Fibroblast of mammary gland (primary cell): ENCODE measurements around the gene SIDT2.

Source experiments
- DNase-seq: peaks from one replicate; pipeline ENCODE4 v3.0.0-alpha.2; 2010; ENCODE audit warnings: low read depth
- H3K4me3 ChIP-seq: 2 replicates; pipeline ENCODE4 v1.5.1; 2011; ENCODE audit warnings: low read depth, mild to moderate bottlenecking, low read length, moderate library complexity; ENCODE audit not compliant: control insufficient read depth
- CTCF ChIP-seq: conservative IDR thresholded peaks from 2 replicates; pipeline ENCODE4 v1.5.1; 2011; ENCODE audit warnings: low read depth, low read length, inconsistent platforms; ENCODE audit not compliant: control insufficient read depth, insufficient read depth

Gene SIDT2

GRCh38 chr11:117189191-117189940, 10.8 kb downstream of the SIDT2 start:
- no peak overlapping the region for H3K4me3 ChIP-seq
- no peak for DNase-seq
- TF ChIP-seq CTCF, result no peak

- no peak overlapping the region for H3K4me3 ChIP-seq
- no peak for TF ChIP-seq CTCF
- DNase-seq, result no peak
Measured at GRCh38 chr11:117189941-117190544, 11.5 kb downstream of the SIDT2 start.

- TF ChIP-seq CTCF, result no peak
- no peak for DNase-seq
- no peak overlapping the region for H3K4me3 ChIP-seq
Measured at GRCh38 chr11:117191680-117192400, 13.3 kb downstream of the SIDT2 start.

- no peak for TF ChIP-seq CTCF
- no peak overlapping the region for H3K4me3 ChIP-seq
Measured at GRCh38 chr11:117192401-117192875, 13.9 kb downstream of the SIDT2 start.

GRCh38 chr11:117193130-117194020, 14.8 kb downstream of the SIDT2 start:
- no peak for TF ChIP-seq CTCF
- no peak for DNase-seq
- no peak overlapping the region for H3K4me3 ChIP-seq

More at GRCh38 chr11:117192401-117192875, 13.9 kb downstream of the SIDT2 start:
- DNase-seq, result no peak

- no peak overlapping the region for H3K4me3 ChIP-seq
- no peak for TF ChIP-seq CTCF
- DNase-seq, result no peak
Measured at GRCh38 chr11:117194267-117194666, 15.7 kb downstream of the SIDT2 start.
